ENCODE results near the gene CDH23. TPM values are rescaled to one million over a fixed set of nuclear protein-coding genes. Genes with fewer than 3 reads are reported as not detected.

The CDH23 gene
- total and polyA plus RNA-seq, 10 of the 15 experiments (the other 5 are each of a cell fraction or from before 2014, with no cell fraction given), result 0.09 to 0.40 (median 0.15) TPM; not detected in 1

DNA sequence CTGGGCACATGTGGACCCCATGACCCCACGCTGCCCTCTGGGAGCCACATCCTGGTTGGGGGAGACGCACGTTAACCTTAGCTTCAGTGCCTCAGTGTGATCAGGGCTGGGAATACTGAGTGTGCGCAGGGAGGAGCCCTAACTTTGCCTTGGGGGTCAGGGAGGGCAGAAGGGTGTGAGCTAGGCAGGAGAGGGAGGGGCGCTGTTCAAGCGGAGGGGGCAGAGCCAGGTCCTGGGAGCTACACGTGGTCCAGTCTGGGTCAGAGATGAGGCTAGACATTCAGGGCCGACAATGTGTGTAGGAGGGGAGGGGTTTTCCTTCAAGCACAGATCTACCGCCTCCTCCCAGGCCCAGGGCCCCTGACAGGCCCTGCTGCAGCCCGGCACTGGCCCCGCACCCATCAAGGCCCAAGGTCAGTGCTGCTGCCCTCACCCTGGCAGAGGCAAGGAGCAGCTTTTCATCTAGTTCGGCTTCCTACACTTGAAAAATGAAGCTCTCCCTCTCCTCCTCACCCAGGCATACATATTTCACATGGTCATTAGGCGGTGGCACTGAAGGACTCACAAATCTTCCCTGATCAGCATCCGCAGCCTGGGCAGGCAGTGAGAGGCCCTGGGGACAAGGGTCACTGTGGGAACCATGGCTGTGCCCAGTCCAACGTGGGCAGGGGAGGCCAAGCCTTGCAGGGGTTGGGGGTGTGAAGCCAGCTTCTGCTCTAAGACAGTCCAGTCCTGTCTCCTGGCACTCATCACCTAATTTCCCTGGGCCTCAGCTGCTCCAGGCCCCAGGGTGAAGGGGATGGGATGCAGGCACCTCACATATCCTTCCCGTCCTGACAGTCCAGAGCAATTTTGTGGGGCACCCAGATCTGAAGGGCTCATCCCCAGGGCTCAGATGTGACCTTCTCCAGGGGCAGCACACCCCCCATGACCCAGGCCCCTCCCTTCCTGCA lies 275.6 kb downstream of the CDH23 start (continued):
- TF ChIP-seq, protein P1, sequence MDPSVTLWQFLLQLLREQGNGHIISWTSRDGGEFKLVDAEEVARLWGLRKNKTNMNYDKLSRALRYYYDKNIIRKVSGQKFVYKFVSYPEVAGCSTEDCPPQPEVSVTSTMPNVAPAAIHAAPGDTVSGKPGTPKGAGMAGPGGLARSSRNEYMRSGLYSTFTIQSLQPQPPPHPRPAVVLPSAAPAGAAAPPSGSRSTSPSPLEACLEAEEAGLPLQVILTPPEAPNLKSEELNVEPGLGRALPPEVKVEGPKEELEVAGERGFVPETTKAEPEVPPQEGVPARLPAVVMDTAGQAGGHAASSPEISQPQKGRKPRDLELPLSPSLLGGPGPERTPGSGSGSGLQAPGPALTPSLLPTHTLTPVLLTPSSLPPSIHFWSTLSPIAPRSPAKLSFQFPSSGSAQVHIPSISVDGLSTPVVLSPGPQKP (IDR thresholded peaks at IDR 0.05; ENCODE audit: low read depth, low read length), result no peak
- TF ChIP-seq, protein P2, sequence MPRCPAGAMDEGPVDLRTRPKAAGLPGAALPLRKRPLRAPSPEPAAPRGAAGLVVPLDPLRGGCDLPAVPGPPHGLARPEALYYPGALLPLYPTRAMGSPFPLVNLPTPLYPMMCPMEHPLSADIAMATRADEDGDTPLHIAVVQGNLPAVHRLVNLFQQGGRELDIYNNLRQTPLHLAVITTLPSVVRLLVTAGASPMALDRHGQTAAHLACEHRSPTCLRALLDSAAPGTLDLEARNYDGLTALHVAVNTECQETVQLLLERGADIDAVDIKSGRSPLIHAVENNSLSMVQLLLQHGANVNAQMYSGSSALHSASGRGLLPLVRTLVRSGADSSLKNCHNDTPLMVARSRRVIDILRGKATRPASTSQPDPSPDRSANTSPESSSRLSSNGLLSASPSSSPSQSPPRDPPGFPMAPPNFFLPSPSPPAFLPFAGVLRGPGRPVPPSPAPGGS (IDR thresholded peaks at IDR 0.05; ENCODE audit: borderline replicate concordance, insufficient read depth, low read depth, low read length, poor library complexity, severe bottlenecking), result no peak
- TF ChIP-seq HDAC6 (IDR thresholded peaks at IDR 0.05; ENCODE audit: unreplicated experiment), result no peak
- TF ChIP-seq, protein P3, sequence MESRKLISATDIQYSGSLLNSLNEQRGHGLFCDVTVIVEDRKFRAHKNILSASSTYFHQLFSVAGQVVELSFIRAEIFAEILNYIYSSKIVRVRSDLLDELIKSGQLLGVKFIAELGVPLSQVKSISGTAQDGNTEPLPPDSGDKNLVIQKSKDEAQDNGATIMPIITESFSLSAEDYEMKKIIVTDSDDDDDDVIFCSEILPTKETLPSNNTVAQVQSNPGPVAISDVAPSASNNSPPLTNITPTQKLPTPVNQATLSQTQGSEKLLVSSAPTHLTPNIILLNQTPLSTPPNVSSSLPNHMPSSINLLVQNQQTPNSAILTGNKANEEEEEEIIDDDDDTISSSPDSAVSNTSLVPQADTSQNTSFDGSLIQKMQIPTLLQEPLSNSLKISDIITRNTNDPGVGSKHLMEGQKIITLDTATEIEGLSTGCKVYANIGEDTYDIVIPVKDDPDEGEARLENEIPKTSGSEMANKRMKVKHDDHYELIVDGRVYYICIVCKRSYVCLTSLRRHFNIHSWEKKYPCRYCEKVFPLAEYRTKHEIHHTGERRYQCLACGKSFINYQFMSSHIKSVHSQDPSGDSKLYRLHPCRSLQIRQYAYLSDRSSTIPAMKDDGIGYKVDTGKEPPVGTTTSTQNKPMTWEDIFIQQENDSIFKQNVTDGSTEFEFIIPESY (IDR thresholded peaks at IDR 0.05), result no peak
- TF ChIP-seq ASH2L (IDR thresholded peaks at IDR 0.05; ENCODE audit: borderline replicate concordance, low read depth), result no peak
- TF ChIP-seq PAX8 (IDR thresholded peaks at IDR 0.05), result no peak

All from GM12878 (cell line).